Measurements from ENCODE around the gene LYL1. TPM values are rescaled to one million over a fixed set of nuclear protein-coding genes. Genes with fewer than 3 reads are reported as not detected.

The LYL1 gene
- total RNA-seq, 1 experiment from 2014 or later, result 0.63 TPM

GRCh38 chr19:13094106-13094504 lies 8.6 kb downstream of the LYL1 start:
- Histone ChIP-seq H3K18ac (ENCODE audit: insufficient read length, low read depth, low read length) (no peak overlapping the region), H2BK5ac (ENCODE audit: insufficient read length, low read length) (no peak overlapping the region), H3T11ph (ENCODE audit: low read length) (no peak overlapping the region), H2AFZ (ENCODE audit: low read length) (no peak overlapping the region), H3K56ac (ENCODE audit: insufficient read length, low read depth, low read length) (no peak overlapping the region), H3K27ac (ENCODE audit: insufficient read length, low read depth, low read length) (no peak overlapping the region), H3K27me3 (ENCODE audit: insufficient read depth, low read length) (peaks cover 25% of the 10 kb centered on the region; the same call in 1 of the 2 replicates), H2BK12ac (ENCODE audit: insufficient read length, low read depth, low read length) (no peak overlapping the region), H2BK20ac (ENCODE audit: low read depth, low read length, poor library complexity, severe bottlenecking) (no peak overlapping the region), H4K20me1 (ENCODE audit: control insufficient read depth, insufficient read depth, insufficient read length) (no peaks in the 10 kb centered on the region), H3K4ac (ENCODE audit: low read depth, low read length) (no peak overlapping the region), H2AK5ac (ENCODE audit: insufficient read length, low read length) (no peak overlapping the region), H2BK120ac (ENCODE audit: low read depth, low read length, poor library complexity, severe bottlenecking) (no peak overlapping the region), H3K79me2 (ENCODE audit: insufficient read depth, low read length) (no peaks in the 10 kb centered on the region), H3K79me1 (ENCODE audit: insufficient read depth, low read depth, low read length, poor library complexity, severe bottlenecking) (no peaks in the 10 kb centered on the region), H3K9ac (ENCODE audit: extremely low read depth, insufficient read length, low read length) (no peak overlapping the region), H3K4me2 (ENCODE audit: insufficient read depth, insufficient read length, low read length) (no peak overlapping the region), H3K14ac (ENCODE audit: insufficient read depth, low read length) (no peak overlapping the region), H4K91ac (ENCODE audit: insufficient read length, low read depth, low read length) (no peak overlapping the region), H3K23ac (ENCODE audit: insufficient read length, low read depth, low read length) (no peak overlapping the region), H2BK15ac (ENCODE audit: low read depth, low read length) (no peak overlapping the region), H4K5ac (ENCODE audit: insufficient read length, low read depth, low read length) (no peak overlapping the region), H3K4me1 (ENCODE audit: insufficient read depth, low read length) (0 out of 2 replicates have a peak, but pooled peaks cover 2% of the 10 kb centered on the region), H3K9me3 (ENCODE audit: control insufficient read depth, low read depth, low read length) (no peaks in the 10 kb centered on the region), H3K23me2 (ENCODE audit: insufficient read length, low read depth, low read length, poor library complexity, severe bottlenecking) (peaks cover 12% of the 10 kb centered on the region), H4K8ac (replicated peaks; ENCODE audit: insufficient read length, low read depth, low read length) (no peak overlapping the region)
- Mint-ChIP-seq H3K36me3 (ENCODE audit: insufficient read depth in 1 of 3, low read depth in 3 of 3) (no peaks in the 10 kb centered on the region; a peak in 1 of 7 replicates), H3K27ac (no peak overlapping the region), H3K9me3 (peaks cover 0 to 6% of the 10 kb centered on the region in 2 experiments; a peak in 1 of 5 replicates), H3K27me3 (ENCODE audit: low read depth) (peaks cover 77% of the 10 kb centered on the region), H3K4me1 (peaks cover 35 to 48% of the 10 kb centered on the region in 2 experiments), H3K4me3 (peak overlapping the region in 1 of 2 experiments; percentile 68; a peak in 1 of 5 replicates)
- TF ChIP-seq CTCF (conservative IDR thresholded peaks at IDR 0.05), result no peak
- no CpG with 5 or more reads among the region's 5 CpGs for WGBS (ENCODE audit: extremely low coverage, insufficient read length, low lambda C conversion rate)
- DNase-seq, result no peak

Data from H9 (cell line).